GM12892 (cell line): ENCODE measurements around the gene MXD4.

ENCODE experiments used
- POLR2A ChIP-seq: IDR thresholded peaks from 2 replicates; pipeline ENCODE4 v1.6.1; 2011; ENCODE audit warnings: low read depth, low read length, control low read depth
- POLR2AphosphoS5 ChIP-seq: IDR thresholded peaks from 2 replicates; pipeline ENCODE4 v1.6.1; 2011; ENCODE audit warnings: low read depth, low read length, control low read depth

DNA sequence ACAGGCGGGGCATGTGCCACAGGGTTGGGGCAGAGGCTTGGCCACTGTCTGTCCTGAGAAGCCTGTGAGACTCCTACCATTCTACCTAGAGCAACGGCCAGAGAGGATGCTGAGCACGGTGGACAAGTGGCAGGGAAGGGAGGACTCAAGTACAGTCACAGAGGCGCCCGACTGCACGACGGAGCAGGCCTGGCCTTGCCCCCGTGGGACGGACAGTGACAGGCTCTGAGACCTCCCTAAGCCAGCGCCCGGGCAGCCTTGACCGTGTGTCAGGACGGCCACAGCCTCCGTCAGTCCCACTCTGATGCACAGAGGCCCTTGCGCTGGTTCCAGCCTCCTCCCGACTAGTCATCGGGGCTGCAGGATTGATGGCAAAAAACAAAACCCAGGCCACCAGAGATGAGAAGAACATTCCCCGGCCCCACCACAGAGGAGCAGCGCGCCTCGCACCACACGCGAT lies 36.7 kb upstream of the MXD4 start:
- TF ChIP-seq POLR2AphosphoS5 (no peak), POLR2A (no peak)
